ENCODE results near the gene EFNA4.

GRCh38 chr1:155075535-155075934 is 12.0 kb downstream of the EFNA4 start:
- no peak for TF ChIP-seq CTCF (IDR thresholded peaks at IDR 0.05)
- no peak for TF ChIP-seq POLR2A (IDR thresholded peaks at IDR 0.05)

All from testis (tissue), 2 donors.